Common myeloid progenitor, CD34-positive (primary cell): ENCODE results near the gene AFG3L2.

Source experiments
- CTCF ChIA-PET: fragments of 350-600 bp; sonication (Branson Sonifier 250); formaldehyde crosslinking; loops from one replicate; lab custom pipeline; 2021; ENCODE audit warnings: antibody characterized with exemption; lab: Charles Lee
- POLR2A ChIA-PET: fragments of 350-600 bp; sonication (Branson Sonifier 250); formaldehyde crosslinking; loops from one replicate; lab custom pipeline; 2021; ENCODE audit warnings: antibody characterized with exemption; lab: Charles Lee
- DNase-seq, 3 donors: peaks; one replicate each; pipeline versions ENCODE4 v3.0.0 to v3.0.0-alpha.2; 2013
- H3K27ac ChIP-seq, 2 experiments: 1 replicate in 1 of 2; 2 replicates in 1 of 2; pipeline ENCODE4 v1.7.0; 2013; ENCODE audit warnings: inconsistent platforms in 2 of 2, low read length in 2 of 2, mild to moderate bottlenecking in 2 of 2, low read depth in 1 of 2, moderate library complexity in 1 of 2; ENCODE audit not compliant: severe bottlenecking in 2 of 2, insufficient read depth in 1 of 2, poor library complexity in 1 of 2
- H3K27me3 ChIP-seq, 5 experiments: replicated peaks in 2 of 5; 1 replicate in 3 of 5; 2 replicates in 2 of 5; pipeline versions ENCODE4 v1.6.1 to v1.7.0; 2013; ENCODE audit warnings: low read length in 4 of 5, mild to moderate bottlenecking in 2 of 5, moderate library complexity in 2 of 5, inconsistent platforms in 1 of 5; ENCODE audit not compliant: insufficient read depth in 5 of 5, control insufficient read depth in 4 of 5
- H3K36me3 ChIP-seq, 4 experiments: 1 replicate in 2 of 4; 2 replicates in 2 of 4; pipeline versions ENCODE4 v1.6.1 to v1.7.0; 2013; ENCODE audit warnings: low read length in 3 of 4, control low read depth in 1 of 4, mild to moderate bottlenecking in 1 of 4; ENCODE audit not compliant: control insufficient read depth in 4 of 4, insufficient read depth in 4 of 4
- H3K4me1 ChIP-seq, 4 experiments: 1 replicate in 3 of 4; 2 replicates in 1 of 4; pipeline versions ENCODE4 v1.6.1 to v1.7.1; 2013; ENCODE audit warnings: low read length in 3 of 4, mild to moderate bottlenecking in 3 of 4, control low read depth in 1 of 4, inconsistent platforms in 1 of 4, moderate library complexity in 1 of 4; ENCODE audit not compliant: control insufficient read depth in 4 of 4, insufficient read depth in 4 of 4; ENCODE audit errors: control extremely low read depth in 1 of 4
- H3K4me3 ChIP-seq, 7 experiments: 1 replicate in 4 of 7; 2 replicates in 3 of 7; pipeline versions ENCODE4 v1.5.1 to v1.7.0; 2013; ENCODE audit warnings: mild to moderate bottlenecking in 7 of 7, low read length in 6 of 7, moderate library complexity in 6 of 7, inconsistent platforms in 2 of 7, low read depth in 2 of 7, control low read depth in 1 of 7; ENCODE audit not compliant: insufficient read depth in 4 of 7, control insufficient read depth in 1 of 7; ENCODE audit errors: extremely low read depth in 1 of 7
- H3K9me3 ChIP-seq, 5 experiments: 1 replicate in 4 of 5; 2 replicates in 1 of 5; pipeline versions ENCODE4 v1.6.1 to v1.7.1; 2013; ENCODE audit warnings: low read length in 4 of 5, mild to moderate bottlenecking in 2 of 5, inconsistent platforms in 1 of 5, low read depth in 1 of 5, moderate library complexity in 1 of 5; ENCODE audit not compliant: control insufficient read depth in 4 of 5, insufficient read depth in 2 of 5; ENCODE audit errors: control extremely low read depth in 1 of 5
- WGBS: methylation state at CpG from one replicate; pipeline ENCODE4 v1.1.5; 2013; ENCODE audit not compliant: insufficient coverage; 5-methylcytosine and 5-hydroxymethylcytosine counted together

Gene AFG3L2

DNA sequence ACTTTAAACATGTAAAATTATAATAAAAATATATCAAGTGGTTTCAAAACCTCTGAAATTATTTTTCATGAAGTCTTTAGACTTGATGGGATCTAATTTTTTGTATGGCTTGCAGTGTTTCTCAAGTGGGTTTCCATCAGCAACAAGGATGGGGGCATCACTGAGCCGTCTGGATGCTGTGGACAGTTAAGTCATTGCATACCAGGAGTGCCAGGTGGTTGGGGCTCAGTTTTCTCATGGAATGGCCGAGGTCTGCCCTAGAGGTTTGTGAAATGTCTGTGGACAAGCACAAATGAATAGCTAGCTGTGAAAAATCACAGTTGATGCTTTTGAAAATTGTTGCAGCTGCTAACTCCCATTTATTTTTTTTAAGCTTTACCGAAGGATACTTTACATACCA is 32.4 kb upstream of the AFG3L2 start:
- POLR2A ChIA-PET = no interaction called here
- WGBS = 82% methylated on average over 2 of the region's 3 CpGs

GRCh38 chr18:12408247-12408869 is 31.3 kb upstream of the AFG3L2 start:
- 6% methylated on average over 12 of the region's 32 CpGs for WGBS
- Histone ChIP-seq H3K4me3 (peak overlapping the region in 6 of 7 experiments; percentile 37 to 78 (median 68)), H3K4me1 (peaks cover 0 to 18% (median 10%) of the 10 kb centered on the region in 4 experiments), H3K9me3 (no peaks in the 10 kb centered on the region), H3K27me3 (no peaks in the 10 kb centered on the region), H3K36me3 (peaks cover 0 to 6% (median 0%) of the 10 kb centered on the region in 4 experiments), H3K27ac (no peak overlapping the region)
- DNase-seq = peak in 2 of 3 donors; percentile 46 to 59
- POLR2A ChIA-PET = no interaction called here
- CTCF ChIA-PET = interaction anchor here (1.0 to 7.7 kb wide), 5 partner anchors 10 to 32 kb away, joined by 3 to 72 read pairs (median 6); no protein-coding TSS in a partner anchor

More for the DNA sequence above, 32.4 kb upstream of the AFG3L2 start:
- peaks cover 0 to 17% (median 9%) of the 10 kb centered on the region in 4 experiments for H3K4me1 ChIP-seq
- no peaks in the 10 kb centered on the region for H3K27me3 ChIP-seq
- no peak overlapping the region for H3K4me3 ChIP-seq
- H3K36me3 ChIP-seq = peaks cover 0 to 6% (median 0%) of the 10 kb centered on the region in 4 experiments
- no peak for DNase-seq
- CTCF ChIA-PET = interaction anchor here (1.2 to 1.3 kb wide), 2 partner anchors 10 to 12 kb away, joined by 4 to 5 read pairs; no protein-coding TSS in a partner anchor
- H3K9me3 ChIP-seq = no peaks in the 10 kb centered on the region
- no peak overlapping the region for H3K27ac ChIP-seq

DNA sequence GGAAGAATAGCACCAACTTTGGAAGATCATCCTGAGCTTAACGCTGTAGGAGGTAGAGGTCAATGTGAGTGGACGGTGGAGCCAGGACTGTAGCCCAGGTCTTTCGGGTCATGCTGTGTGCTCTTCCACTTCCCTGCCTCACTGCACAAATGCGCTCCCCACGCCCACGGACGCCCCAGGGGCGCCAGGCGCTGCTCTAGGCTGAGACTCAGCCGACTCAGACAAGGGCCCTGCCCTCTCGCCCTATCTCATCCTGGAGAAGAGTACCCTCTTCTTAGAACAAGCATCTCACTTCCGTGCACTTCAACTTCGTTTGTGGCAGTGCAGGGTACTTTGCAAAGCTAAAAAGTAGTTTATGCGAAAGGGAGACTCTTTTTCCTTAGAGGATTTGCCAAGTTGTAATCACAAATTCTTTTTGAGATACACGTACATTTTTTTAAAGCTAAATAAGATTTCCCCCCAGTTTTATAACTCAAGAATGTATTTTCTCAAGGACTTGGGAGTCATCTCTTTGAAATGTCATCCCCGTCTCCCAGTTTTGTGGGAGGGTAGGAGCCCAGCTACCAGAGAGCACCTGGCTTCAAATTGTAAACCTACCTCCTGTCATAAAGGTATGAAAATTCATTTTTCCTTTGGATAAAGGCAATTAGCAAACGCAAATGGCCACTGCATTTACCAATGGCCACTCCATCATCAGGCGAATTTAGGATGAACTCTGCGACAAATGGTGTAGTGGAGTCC is 29.5 kb upstream of the AFG3L2 start:
- Histone ChIP-seq H3K27me3 (no peaks in the 10 kb centered on the region), H3K4me1 (peaks cover 0 to 18% (median 10%) of the 10 kb centered on the region in 4 experiments), H3K27ac (no peak overlapping the region), H3K9me3 (no peaks in the 10 kb centered on the region), H3K36me3 (peaks cover 0 to 6% (median 0%) of the 10 kb centered on the region in 4 experiments), H3K4me3 (peak overlapping the region in 2 of 7 experiments; percentile 43 to 68)
- ChIA-PET CTCF (interaction anchor here (0.8 to 7.7 kb wide), 6 partner anchors 9 to 527 kb away, joined by 3 to 72 read pairs (median 5); no protein-coding TSS in a partner anchor), POLR2A (no interaction called here)
- no peak for DNase-seq
- WGBS = 82% methylated on average over 18 of the region's 19 CpGs

- H3K4me3 ChIP-seq = no peak overlapping the region
- ChIA-PET CTCF (interaction anchor here (1.9 to 7.7 kb wide), 4 partner anchors 7 to 19 kb away, joined by 5 to 72 read pairs (median 22); no protein-coding TSS in a partner anchor), POLR2A (interaction anchor here (0.7 kb wide), 1 partner anchor 11 kb away, joined by 4 read pairs; no protein-coding TSS in a partner anchor)
- WGBS = 90% methylated on average over 2 of the region's 3 CpGs
- H3K27me3 ChIP-seq = no peaks in the 10 kb centered on the region
- DNase-seq = no peak
- H3K36me3 ChIP-seq = peaks cover 0 to 3% (median 0%) of the 10 kb centered on the region in 4 experiments
- H3K27ac ChIP-seq = no peak overlapping the region
- H3K9me3 ChIP-seq = no peaks in the 10 kb centered on the region
- peaks cover 0 to 18% (median 10%) of the 10 kb centered on the region in 4 experiments for H3K4me1 ChIP-seq
Observed at GRCh38 chr18:12405066-12405465, 28.0 kb upstream of the AFG3L2 start.

- peak in 2 of 3 donors; percentile 53 to 57 for DNase-seq
Observed at GRCh38 chr18:12403601-12404506, 26.8 kb upstream of the AFG3L2 start.

DNA sequence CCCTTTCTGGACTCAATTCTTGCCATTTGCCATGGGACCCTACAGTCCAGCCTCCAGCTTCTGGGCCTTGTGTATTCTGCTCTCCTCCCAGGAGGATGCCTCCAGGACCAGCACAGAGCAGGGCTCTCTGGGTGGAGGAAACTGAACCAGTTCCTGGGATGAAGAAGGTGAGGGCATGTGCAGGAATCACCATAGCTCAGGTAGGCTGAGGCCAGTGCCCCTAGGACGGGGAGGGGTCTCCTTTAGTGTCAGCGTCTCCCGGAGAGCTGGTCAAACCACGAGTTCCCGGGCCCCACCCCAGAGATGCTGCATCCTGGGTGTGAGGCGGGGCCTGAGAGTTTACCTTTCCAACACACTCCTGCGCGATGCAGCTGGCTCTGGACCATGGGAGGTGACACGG is 24.9 kb upstream of the AFG3L2 start:
- 85% methylated on average over 5 of the region's 9 CpGs for WGBS
- H3K4me3 ChIP-seq = no peak overlapping the region
- H3K4me1 ChIP-seq = peaks cover 0 to 5% (median 2%) of the 10 kb centered on the region in 4 experiments
- no peak for DNase-seq
- H3K36me3 ChIP-seq = no peaks in the 10 kb centered on the region
- H3K27ac ChIP-seq = no peak overlapping the region
- POLR2A ChIA-PET = interaction anchor here (1.0 kb wide), 1 partner anchor 9 kb away, joined by 6 read pairs; no protein-coding TSS in a partner anchor
- CTCF ChIA-PET = interaction anchor here (0.6 to 7.7 kb wide), 4 partner anchors 9 to 534 kb away, joined by 3 to 72 read pairs (median 8); no protein-coding TSS in a partner anchor
- H3K9me3 ChIP-seq = no peaks in the 10 kb centered on the region
- H3K27me3 ChIP-seq = no peaks in the 10 kb centered on the region

More at GRCh38 chr18:12403601-12404506, 26.8 kb upstream of the AFG3L2 start:
- no peaks in the 10 kb centered on the region for H3K9me3 ChIP-seq
- H3K27ac ChIP-seq = no peak overlapping the region
- H3K36me3 ChIP-seq = no peaks in the 10 kb centered on the region
- no peak overlapping the region for H3K4me3 ChIP-seq
- POLR2A ChIA-PET = no interaction called here
- H3K27me3 ChIP-seq = no peaks in the 10 kb centered on the region
- CTCF ChIA-PET = interaction anchor here (0.9 to 7.7 kb wide), 3 partner anchors 11 to 20 kb away, joined by 3 to 72 read pairs (median 38); no protein-coding TSS in a partner anchor
- 98% methylated on average over 5 of the region's 6 CpGs for WGBS
- H3K4me1 ChIP-seq = peaks cover 0 to 16% (median 8%) of the 10 kb centered on the region in 4 experiments
